Esophagus muscularis mucosa (tissue), 4 donors: Measurements from ENCODE around the gene SCFD2.

Experiments
- CTCF ChIP-seq, 3 experiments: fragments of 200-600 bp in 2 of 3; fragments of 450-650 bp in 1 of 3; sonication (generic) in 2 of 3; IDR thresholded peaks; one replicate each; pipeline ENCODE4 v1.5.1; 2017 to 2019; ENCODE audit warnings: antibody characterized with exemption in 3 of 3, mild to moderate bottlenecking in 2 of 3, moderate library complexity in 1 of 3
- EP300 ChIP-seq: sonication (generic); formaldehyde crosslinking; IDR thresholded peaks from one replicate; pipeline ENCODE4 v1.6.1; 2017; ENCODE audit warnings: antibody characterized with exemption
- POLR2A ChIP-seq: fragments of 450-650 bp; IDR thresholded peaks from one replicate; pipeline ENCODE4 v1.6.1; 2017; ENCODE audit warnings: antibody characterized with exemption, moderate library complexity, mild to moderate bottlenecking, low read depth
- POLR2AphosphoS5 ChIP-seq, 2 donors: sonication (generic); formaldehyde crosslinking; IDR thresholded peaks; one replicate each; pipeline ENCODE4 v1.6.1; 2017; ENCODE audit warnings: antibody characterized with exemption in 2 of 2

DNA sequence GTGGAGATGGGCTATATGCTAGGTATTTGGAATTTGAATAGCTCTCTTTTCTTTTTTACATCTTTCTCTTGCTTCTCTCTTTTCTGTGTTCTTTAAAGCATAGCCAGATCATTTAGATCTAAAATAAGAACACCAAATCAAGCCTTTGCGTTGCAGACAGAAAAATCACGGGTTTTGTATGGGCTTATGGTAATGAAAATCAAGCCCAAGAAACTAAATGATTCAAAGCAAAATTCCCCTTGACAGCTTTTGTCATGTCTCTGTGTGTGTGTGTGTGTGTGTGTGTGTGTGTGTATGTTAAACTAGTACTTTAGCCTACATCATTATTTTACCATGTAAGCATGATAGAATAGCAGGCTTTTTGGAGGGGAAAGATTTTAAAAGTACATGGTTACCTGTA lies 505.5 kb downstream of the SCFD2 start:
- TF ChIP-seq POLR2A (no peak), POLR2AphosphoS5 (IDR thresholded peaks at IDR 0.05) (no peak), CTCF (IDR thresholded peaks at IDR 0.05) (no peak), EP300 (no peak)
